Measurements from ENCODE around the gene AFF3. TPM values are rescaled to one million over a fixed set of nuclear protein-coding genes. Genes with fewer than 3 reads are reported as not detected.

AFF3 gene
- total RNA-seq, 1 experiment from 2014 or later: 0.22 TPM

GRCh38 chr2:99631700-99632099, 510.7 kb downstream of the AFF3 start:
- Histone ChIP-seq H3K79me2 (ENCODE audit: insufficient read depth, low read length) (no peaks in the 10 kb centered on the region), H2AK5ac (ENCODE audit: insufficient read length, low read length) (no peak overlapping the region), H3K9ac (ENCODE audit: extremely low read depth, insufficient read length, low read length) (no peak overlapping the region), H2BK120ac (ENCODE audit: low read depth, low read length, poor library complexity, severe bottlenecking) (no peak overlapping the region), H2BK15ac (ENCODE audit: low read depth, low read length) (no peak overlapping the region), H2AFZ (ENCODE audit: low read length) (no peak overlapping the region), H2BK5ac (ENCODE audit: insufficient read length, low read length) (no peak overlapping the region), H2BK20ac (ENCODE audit: low read depth, low read length, poor library complexity, severe bottlenecking) (no peak overlapping the region), H2BK12ac (ENCODE audit: insufficient read length, low read depth, low read length) (no peak overlapping the region), H3K23ac (ENCODE audit: insufficient read length, low read depth, low read length) (no peak overlapping the region), H3K27ac (ENCODE audit: insufficient read length, low read depth, low read length) (no peak overlapping the region), H3K23me2 (ENCODE audit: insufficient read length, low read depth, low read length, poor library complexity, severe bottlenecking) (no peaks in the 10 kb centered on the region), H3T11ph (ENCODE audit: low read length) (no peak overlapping the region), H4K8ac (replicated peaks; ENCODE audit: insufficient read length, low read depth, low read length) (no peak overlapping the region), H4K5ac (ENCODE audit: insufficient read length, low read depth, low read length) (no peak overlapping the region), H3K79me1 (ENCODE audit: insufficient read depth, low read depth, low read length, poor library complexity, severe bottlenecking) (no peaks in the 10 kb centered on the region), H3K4me1 (ENCODE audit: insufficient read depth, low read length) (no peaks in the 10 kb centered on the region), H4K20me1 (ENCODE audit: control insufficient read depth, insufficient read depth, insufficient read length) (no peaks in the 10 kb centered on the region), H3K18ac (ENCODE audit: insufficient read length, low read depth, low read length) (no peak overlapping the region), H3K14ac (ENCODE audit: insufficient read depth, low read length) (no peak overlapping the region), H3K56ac (ENCODE audit: insufficient read length, low read depth, low read length) (no peak overlapping the region), H3K4ac (ENCODE audit: low read depth, low read length) (no peak overlapping the region), H3K4me2 (ENCODE audit: insufficient read depth, insufficient read length, low read length) (no peak overlapping the region), H3K27me3 (ENCODE audit: insufficient read depth, low read length) (no peaks in the 10 kb centered on the region), H4K91ac (ENCODE audit: insufficient read length, low read depth, low read length) (no peak overlapping the region), H3K9me3 (ENCODE audit: control insufficient read depth, low read depth, low read length) (no peaks in the 10 kb centered on the region)
- WGBS (ENCODE audit: extremely low coverage, insufficient read length, low lambda C conversion rate): no CpG with 5 or more reads among the region's 3 CpGs
- no peaks in the 10 kb centered on the region for H3K36me3 Mint-ChIP-seq (ENCODE audit: insufficient read depth in 1 of 3, low read depth in 3 of 3)
- no peak for TF ChIP-seq CTCF (conservative IDR thresholded peaks at IDR 0.05)
- no peak overlapping the region for H3K4me3 Mint-ChIP-seq
- peaks cover 0 to 3% of the 10 kb centered on the region in 2 experiments; a peak in 2 of 5 replicates for H3K9me3 Mint-ChIP-seq
- DNase-seq: no peak
- H3K4me1 Mint-ChIP-seq: no peaks in the 10 kb centered on the region
- H3K27ac Mint-ChIP-seq: no peak overlapping the region
- no peaks in the 10 kb centered on the region for H3K27me3 Mint-ChIP-seq (ENCODE audit: low read depth)
